HEK293 (cell line): ENCODE results near the gene NEK10.
A peak's percentile ranks its signal among the peaks of the same experiment; 100 is the strongest.

Experiments
- CTCF ChIA-PET: fragments of 350-600 bp; formaldehyde crosslinking; extraction: SDS; loops from one replicate; lab custom pipeline; 2021; ENCODE audit warnings: antibody characterized with exemption; lab: Yijun Ruan, JAX
- POLR2A ChIA-PET: fragments of 300-600 bp; formaldehyde crosslinking; extraction: SDS; loops from one replicate; lab custom pipeline; 2020; ENCODE audit warnings: antibody characterized with exemption, inconsistent platforms; lab: Yijun Ruan, JAX
- H3K27ac ChIP-seq: fragments of 200-500 bp; sonication (Bioruptor generic); 2 replicates; pipeline ENCODE4 v1.5.1; 2014; ENCODE audit warnings: low read depth, low read length, control low read depth, inconsistent platforms; ENCODE audit errors: extremely low read depth
- H3K36me3 ChIP-seq, 2 experiments: fragments of 200-500 bp in 1 of 2; sonication (Bioruptor generic) in 1 of 2; 1 replicate in 1 of 2; 2 replicates in 1 of 2; pipeline ENCODE4 v1.5.1; 2014 to 2017; ENCODE audit warnings: inconsistent platforms in 2 of 2, low read length in 2 of 2; ENCODE audit not compliant: control insufficient read depth in 2 of 2, insufficient read depth in 1 of 2
- H3K4me1 ChIP-seq: fragments of 200-500 bp; sonication (Bioruptor generic); 2 replicates; pipeline ENCODE4 v1.5.1; 2014; ENCODE audit warnings: mild to moderate bottlenecking, low read length, inconsistent platforms; ENCODE audit not compliant: control insufficient read depth, insufficient read depth
- H3K4me3 ChIP-seq: 2 replicates; pipeline ENCODE4 v1.5.1; 2011; ENCODE audit warnings: low read depth, mild to moderate bottlenecking, control low read depth, low read length, moderate library complexity
- H3K9me3 ChIP-seq: fragments of 200-500 bp; sonication (Bioruptor generic); 2 replicates; pipeline ENCODE4 v1.5.1; 2014; ENCODE audit warnings: low read depth, low read length, inconsistent platforms; ENCODE audit not compliant: control insufficient read depth, insufficient read depth
- GLIS1 ChIP-seq: fragments of 450-650 bp; formaldehyde crosslinking; IDR thresholded peaks from 2 replicates; pipeline ENCODE4 v1.5.1; 2016; ENCODE audit warnings: missing biosample characterization, missing genetic modification characterization
- SP2 ChIP-seq: fragments of 450-650 bp; formaldehyde crosslinking; IDR thresholded peaks from 2 replicates; pipeline ENCODE4 v1.5.1; 2016; ENCODE audit warnings: missing biosample characterization, missing genetic modification characterization
- ZFHX2 ChIP-seq: fragments of 450-650 bp; formaldehyde crosslinking; conservative IDR thresholded peaks from 2 replicates; pipeline ENCODE4 v1.5.1; 2016; ENCODE audit warnings: missing biosample characterization, missing genetic modification characterization
- ZNF169 ChIP-seq: fragments of 450-650 bp; formaldehyde crosslinking; IDR thresholded peaks from 2 replicates; pipeline ENCODE4 v1.5.1; 2016; ENCODE audit warnings: missing biosample characterization, missing genetic modification characterization
- ZNF2 ChIP-seq: fragments of 450-650 bp; formaldehyde crosslinking; IDR thresholded peaks from 2 replicates; pipeline ENCODE4 v1.5.1; 2016; ENCODE audit warnings: missing biosample characterization, missing genetic modification characterization
- ZNF274 ChIP-seq, 2 experiments: fragments of 200-500 bp in 1 of 2; fragments of 450-650 bp in 1 of 2; sonication (Bioruptor generic) in 1 of 2; formaldehyde crosslinking in 1 of 2; IDR thresholded peaks; 2 replicates each; pipeline versions ENCODE4 v1.5.1 to v1.6.1; 2014 to 2016; ENCODE audit warnings: borderline replicate concordance in 1 of 2, inconsistent platforms in 1 of 2, low read length in 1 of 2, missing biosample characterization in 1 of 2, missing genetic modification characterization in 1 of 2
- ZNF423 ChIP-seq: fragments of 450-650 bp; formaldehyde crosslinking; IDR thresholded peaks from 2 replicates; pipeline ENCODE4 v1.5.1; 2016; ENCODE audit warnings: missing biosample characterization, missing genetic modification characterization
- ZNF426 ChIP-seq: fragments of 450-650 bp; formaldehyde crosslinking; IDR thresholded peaks from 2 replicates; pipeline ENCODE4 v1.5.1; 2017; ENCODE audit warnings: missing biosample characterization, missing genetic modification characterization, mild to moderate bottlenecking, inconsistent platforms, moderate library complexity
- ZNF529 ChIP-seq: fragments of 450-650 bp; formaldehyde crosslinking; IDR thresholded peaks from 2 replicates; pipeline ENCODE4 v1.5.1; 2017; ENCODE audit warnings: missing genetic modification characterization, missing biosample characterization; ENCODE audit not compliant: insufficient replicate concordance
- ZNF654 ChIP-seq: fragments of 450-650 bp; formaldehyde crosslinking; IDR thresholded peaks from 2 replicates; pipeline ENCODE4 v1.5.1; 2016; ENCODE audit warnings: low read depth, missing biosample characterization, missing genetic modification characterization
- ZNF785 ChIP-seq: fragments of 450-650 bp; formaldehyde crosslinking; IDR thresholded peaks from 2 replicates; pipeline ENCODE4 v1.5.1; 2016; ENCODE audit warnings: missing biosample characterization, missing genetic modification characterization
- TF ChIP-seq, protein P1 (sequence below): fragments of 450-650 bp; formaldehyde crosslinking; IDR thresholded peaks from 2 replicates; pipeline ENCODE4 v1.5.1; 2016; ENCODE audit warnings: missing biosample characterization, missing genetic modification characterization
- TF ChIP-seq, protein P2 (sequence below): fragments of 450-650 bp; formaldehyde crosslinking; IDR thresholded peaks from 2 replicates; pipeline ENCODE4 v1.5.1; 2016; ENCODE audit warnings: missing biosample characterization, missing genetic modification characterization
- TF ChIP-seq, protein P3 (sequence below): fragments of 450-650 bp; formaldehyde crosslinking; IDR thresholded peaks from 2 replicates; pipeline ENCODE4 v1.5.1; 2017; ENCODE audit warnings: missing biosample characterization, missing genetic modification characterization

Gene NEK10

DNA sequence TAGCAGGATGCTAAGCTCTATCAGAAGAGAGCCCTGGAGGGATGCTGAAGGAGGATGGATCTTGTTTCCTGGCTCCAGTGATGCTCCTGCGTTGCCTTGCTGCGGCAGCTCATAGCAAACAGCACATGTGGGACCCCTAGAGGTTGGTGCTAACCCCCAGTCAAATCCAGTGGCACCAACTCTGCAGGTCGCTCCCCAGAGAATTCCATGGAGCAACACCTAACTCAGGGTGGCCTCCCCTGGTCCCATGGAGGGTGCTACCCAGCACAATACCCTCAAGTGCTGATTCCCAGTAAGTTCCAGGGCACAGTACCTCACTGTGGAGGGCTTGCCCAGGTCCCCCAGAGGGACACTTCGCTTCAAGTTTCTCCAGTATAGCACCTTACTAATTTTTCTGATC, 231.2 kb downstream of the NEK10 start:
- CTCF ChIA-PET = interaction anchor here (0.9 kb wide), 1 partner anchor 9 kb away, joined by 3 read pairs; no protein-coding TSS in a partner anchor
- H3K36me3 ChIP-seq = no peaks in the 10 kb centered on the region
- no peak for TF ChIP-seq GLIS1 (tag by site-specific recombination)
- TF ChIP-seq, all 188 proteins: peak for 0
- POLR2A ChIA-PET = no interaction called here
- Histone ChIP-seq H3K4me1 (no peaks in the 10 kb centered on the region), H3K27ac (no peak overlapping the region), H3K9me3 (no peaks in the 10 kb centered on the region), H3K4me3 (no peak overlapping the region)

GRCh38 chr3:27134171-27134796, 234.9 kb downstream of the NEK10 start:
- ChIA-PET POLR2A (interaction anchor here (1.2 kb wide), 1 partner anchor 120 kb away, joined by 3 read pairs; no protein-coding TSS in a partner anchor), CTCF (interaction anchor here (0.6 to 2.3 kb wide), 14 partner anchors 9 to 546 kb away, joined by 3 to 25 read pairs (median 3); no protein-coding TSS in a partner anchor)
- peak; percentile 70 for TF ChIP-seq ZNF654 (tag by site-specific recombination)
- TF ChIP-seq, protein P1, sequence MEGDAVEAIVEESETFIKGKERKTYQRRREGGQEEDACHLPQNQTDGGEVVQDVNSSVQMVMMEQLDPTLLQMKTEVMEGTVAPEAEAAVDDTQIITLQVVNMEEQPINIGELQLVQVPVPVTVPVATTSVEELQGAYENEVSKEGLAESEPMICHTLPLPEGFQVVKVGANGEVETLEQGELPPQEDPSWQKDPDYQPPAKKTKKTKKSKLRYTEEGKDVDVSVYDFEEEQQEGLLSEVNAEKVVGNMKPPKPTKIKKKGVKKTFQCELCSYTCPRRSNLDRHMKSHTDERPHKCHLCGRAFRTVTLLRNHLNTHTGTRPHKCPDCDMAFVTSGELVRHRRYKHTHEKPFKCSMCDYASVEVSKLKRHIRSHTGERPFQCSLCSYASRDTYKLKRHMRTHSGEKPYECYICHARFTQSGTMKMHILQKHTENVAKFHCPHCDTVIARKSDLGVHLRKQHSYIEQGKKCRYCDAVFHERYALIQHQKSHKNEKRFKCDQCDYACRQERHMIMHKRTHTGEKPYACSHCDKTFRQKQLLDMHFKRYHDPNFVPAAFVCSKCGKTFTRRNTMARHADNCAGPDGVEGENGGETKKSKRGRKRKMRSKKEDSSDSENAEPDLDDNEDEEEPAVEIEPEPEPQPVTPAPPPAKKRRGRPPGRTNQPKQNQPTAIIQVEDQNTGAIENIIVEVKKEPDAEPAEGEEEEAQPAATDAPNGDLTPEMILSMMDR (tag by site-specific recombination) = peak; percentile 35; the same call in 1 of the 2 replicates
- TF ChIP-seq, protein P2, sequence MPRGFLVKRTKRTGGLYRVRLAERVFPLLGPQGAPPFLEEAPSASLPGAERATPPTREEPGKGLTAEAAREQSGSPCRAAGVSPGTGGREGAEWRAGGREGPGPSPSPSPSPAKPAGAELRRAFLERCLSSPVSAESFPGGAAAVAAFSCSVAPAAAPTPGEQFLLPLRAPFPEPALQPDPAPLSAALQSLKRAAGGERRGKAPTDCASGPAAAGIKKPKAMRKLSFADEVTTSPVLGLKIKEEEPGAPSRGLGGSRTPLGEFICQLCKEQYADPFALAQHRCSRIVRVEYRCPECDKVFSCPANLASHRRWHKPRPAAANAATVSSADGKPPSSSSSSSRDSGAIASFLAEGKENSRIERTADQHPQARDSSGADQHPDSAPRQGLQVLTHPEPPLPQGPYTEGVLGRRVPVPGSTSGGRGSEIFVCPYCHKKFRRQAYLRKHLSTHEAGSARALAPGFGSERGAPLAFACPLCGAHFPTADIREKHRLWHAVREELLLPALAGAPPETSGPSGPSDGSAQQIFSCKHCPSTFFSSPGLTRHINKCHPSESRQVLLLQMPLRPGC (tag by site-specific recombination) = no peak
- Histone ChIP-seq H3K9me3 (no peaks in the 10 kb centered on the region), H3K4me1 (no peaks in the 10 kb centered on the region), H3K27ac (no peak overlapping the region), H3K36me3 (no peaks in the 10 kb centered on the region), H3K4me3 (no peak overlapping the region)

DNA sequence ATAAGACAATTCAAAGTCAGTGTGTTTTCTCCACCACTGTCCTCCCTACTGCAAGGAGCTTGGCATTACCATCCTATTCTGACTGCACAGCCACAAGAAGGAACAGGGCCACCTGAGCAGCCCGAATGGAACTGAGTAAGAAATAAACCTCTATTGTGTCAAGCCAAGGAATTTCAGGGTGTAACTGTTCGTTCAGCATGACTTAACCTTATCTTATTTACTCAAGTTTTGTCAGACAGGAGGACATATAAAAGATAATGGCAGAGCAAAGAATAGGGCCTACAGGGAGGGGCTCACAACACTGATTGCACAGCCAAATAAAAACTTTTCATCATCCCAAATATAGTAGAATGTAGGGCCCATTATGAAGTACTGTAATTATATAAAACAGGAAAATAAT, 236.1 kb downstream of the NEK10 start:
- Histone ChIP-seq H3K9me3 (no peaks in the 10 kb centered on the region), H3K4me1 (no peaks in the 10 kb centered on the region), H3K36me3 (no peaks in the 10 kb centered on the region), H3K27ac (no peak overlapping the region), H3K4me3 (no peak overlapping the region)
- ChIA-PET CTCF (interaction anchor here (0.6 to 2.3 kb wide), 6 partner anchors 13 to 479 kb away, joined by 3 to 10 read pairs (median 4); no protein-coding TSS in a partner anchor), POLR2A (no interaction called here)
- TF ChIP-seq ZNF785 (tag by site-specific recombination) (no peak), ZNF426 (tag by site-specific recombination) (no peak), ZNF2 (tag by site-specific recombination) (no peak), SP2 (no peak), ZNF169 (no peak), ZNF529 (tag by site-specific recombination) (no peak), ZFHX2 (no peak), ZNF423 (tag by site-specific recombination) (no peak), ZNF274 (IDR thresholded peaks at IDR 0.05; ENCODE audit: low read length) (no peak), ZNF274 (tag by site-specific recombination; IDR thresholded peaks at IDR 0.05; ENCODE audit: borderline replicate concordance) (no peak)
- TF ChIP-seq, protein P3, sequence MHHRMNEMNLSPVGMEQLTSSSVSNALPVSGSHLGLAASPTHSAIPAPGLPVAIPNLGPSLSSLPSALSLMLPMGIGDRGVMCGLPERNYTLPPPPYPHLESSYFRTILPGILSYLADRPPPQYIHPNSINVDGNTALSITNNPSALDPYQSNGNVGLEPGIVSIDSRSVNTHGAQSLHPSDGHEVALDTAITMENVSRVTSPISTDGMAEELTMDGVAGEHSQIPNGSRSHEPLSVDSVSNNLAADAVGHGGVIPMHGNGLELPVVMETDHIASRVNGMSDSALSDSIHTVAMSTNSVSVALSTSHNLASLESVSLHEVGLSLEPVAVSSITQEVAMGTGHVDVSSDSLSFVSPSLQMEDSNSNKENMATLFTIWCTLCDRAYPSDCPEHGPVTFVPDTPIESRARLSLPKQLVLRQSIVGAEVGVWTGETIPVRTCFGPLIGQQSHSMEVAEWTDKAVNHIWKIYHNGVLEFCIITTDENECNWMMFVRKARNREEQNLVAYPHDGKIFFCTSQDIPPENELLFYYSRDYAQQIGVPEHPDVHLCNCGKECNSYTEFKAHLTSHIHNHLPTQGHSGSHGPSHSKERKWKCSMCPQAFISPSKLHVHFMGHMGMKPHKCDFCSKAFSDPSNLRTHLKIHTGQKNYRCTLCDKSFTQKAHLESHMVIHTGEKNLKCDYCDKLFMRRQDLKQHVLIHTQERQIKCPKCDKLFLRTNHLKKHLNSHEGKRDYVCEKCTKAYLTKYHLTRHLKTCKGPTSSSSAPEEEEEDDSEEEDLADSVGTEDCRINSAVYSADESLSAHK = no peak
